Neural cell (in vitro differentiated cells): Measurements from ENCODE around the gene TTC9C. TPM values are rescaled to one million over a fixed set of nuclear protein-coding genes. Genes with fewer than 3 reads are reported as not detected.
A peak's percentile ranks its signal among the peaks of the same experiment; 100 is the strongest.

Experiments used
- H2AFZ ChIP-seq: fragments of 200-600, 300-800 bp; sonication (generic), shearing (Covaris generic); 2 replicates; pipeline ENCODE4 v1.6.0; 2014; ENCODE audit warnings: low read depth, mild to moderate bottlenecking, antibody characterized with exemption, low read length, moderate library complexity
- H3F3A ChIP-seq: fragments of 200-600 bp; shearing (Covaris generic); 2 replicates; pipeline ENCODE4 v1.6.1; 2016; ENCODE audit warnings: mild to moderate bottlenecking, moderate library complexity, mixed read lengths, antibody characterized with exemption, low read length; ENCODE audit not compliant: insufficient read depth, poor library complexity, severe bottlenecking
- H3K27ac ChIP-seq: fragments of 200-600, 300-800 bp; sonication (generic), shearing (Covaris generic); 2 replicates; pipeline ENCODE4 v1.5.1; 2014; ENCODE audit warnings: mild to moderate bottlenecking, low read length, moderate library complexity
- H3K27me3 ChIP-seq: fragments of 300-800, 200-600 bp; sonication (generic), shearing (Covaris generic); 2 replicates; pipeline ENCODE4 v1.6.0; 2014; ENCODE audit warnings: mild to moderate bottlenecking, low read depth, low read length, moderate library complexity; ENCODE audit not compliant: insufficient read depth
- H3K36me3 ChIP-seq: fragments of 300-800, 200-600 bp; sonication (generic), shearing (Covaris generic); 2 replicates; pipeline ENCODE4 v1.5.1; 2014; ENCODE audit warnings: mild to moderate bottlenecking, antibody characterized with exemption, low read length, moderate library complexity; ENCODE audit not compliant: insufficient read depth
- H3K4me2 ChIP-seq: fragments of 300-800, 200-600 bp; sonication (generic), shearing (Covaris generic); 2 replicates; pipeline ENCODE4 v1.6.0; 2014; ENCODE audit warnings: mild to moderate bottlenecking, low read length
- H3K4me3 ChIP-seq: fragments of 300-800, 200-600 bp; sonication (generic), shearing (Covaris generic); 2 replicates; pipeline ENCODE4 v1.5.1; 2014; ENCODE audit warnings: mild to moderate bottlenecking, low read length, moderate library complexity
- H3K79me2 ChIP-seq: fragments of 200-600 bp; shearing (Covaris generic); replicated peaks from 2 replicates; pipeline ENCODE4 v1.6.0; 2014; ENCODE audit warnings: mild to moderate bottlenecking, low read length, moderate library complexity; ENCODE audit not compliant: insufficient read depth
- H3K9ac ChIP-seq: fragments of 300-800, 200-600 bp; sonication (generic), shearing (Covaris generic); 2 replicates; pipeline ENCODE4 v1.6.1; 2016; ENCODE audit warnings: mild to moderate bottlenecking, low read length, mixed read lengths
- H3K9me2 ChIP-seq: fragments of 200-600 bp; shearing (Covaris generic); 2 replicates; pipeline ENCODE4 v1.6.1; 2016; ENCODE audit warnings: mild to moderate bottlenecking, low read length, mixed read lengths; ENCODE audit not compliant: insufficient read depth
- H3K9me3 ChIP-seq: fragments of 200-600, 300-800 bp; sonication (generic), shearing (Covaris generic); 2 replicates; pipeline ENCODE4 v1.6.1; 2016; ENCODE audit warnings: mild to moderate bottlenecking, mixed run types, low read length, moderate library complexity, mixed read lengths
- H4K20me1 ChIP-seq: fragments of 200-600 bp; shearing (Covaris generic); 2 replicates; pipeline ENCODE4 v1.6.1; 2016; ENCODE audit warnings: mild to moderate bottlenecking, mixed run types; ENCODE audit not compliant: insufficient read depth
- EP300 ChIP-seq: fragments of 450-650 bp; conservative IDR thresholded peaks from 2 replicates; pipeline ENCODE4 v1.6.1; 2014; ENCODE audit warnings: antibody characterized with exemption, mild to moderate bottlenecking, moderate library complexity; ENCODE audit not compliant: poor library complexity, severe bottlenecking
- EZH2 ChIP-seq: fragments of 200-600, 300-800 bp; shearing (Covaris generic), sonication (generic); IDR thresholded peaks from 2 replicates; pipeline ENCODE4 v1.6.1; 2014; ENCODE audit warnings: antibody characterized with exemption, low read length, borderline replicate concordance, mild to moderate bottlenecking; ENCODE audit not compliant: insufficient read depth, poor library complexity, severe bottlenecking
- MXI1 ChIP-seq: fragments of 450-650 bp; conservative IDR thresholded peaks from 2 replicates; pipeline ENCODE4 v1.6.1; 2014; ENCODE audit warnings: antibody characterized with exemption, mild to moderate bottlenecking; ENCODE audit not compliant: poor library complexity, severe bottlenecking
- POLR2AphosphoS5 ChIP-seq: IDR thresholded peaks from 2 replicates; pipeline ENCODE4 v1.6.1; 2012
- RAD21 ChIP-seq: fragments of 450-650 bp; conservative IDR thresholded peaks from 2 replicates; pipeline ENCODE4 v1.6.1; 2014; ENCODE audit warnings: antibody characterized with exemption, mild to moderate bottlenecking, moderate library complexity
- REST ChIP-seq: IDR thresholded peaks from 2 replicates; pipeline ENCODE4 v1.6.1; 2012; ENCODE audit warnings: borderline replicate concordance
- SMC3 ChIP-seq: fragments of 450-650 bp; conservative IDR thresholded peaks from 2 replicates; pipeline ENCODE4 v1.6.1; 2014; ENCODE audit warnings: antibody characterized with exemption, mild to moderate bottlenecking, moderate library complexity; ENCODE audit not compliant: poor library complexity
- TAF1 ChIP-seq: IDR thresholded peaks from 2 replicates; pipeline ENCODE4 v1.6.1; 2012; ENCODE audit warnings: low read depth
- polyA plus RNA-seq: library from polyadenylated mRNA; depleted of rRNA; stranded (reverse); fragments of >200 nt; gene quantifications from 2 replicates; pipeline ENCODE4 v1.2.3, GENCODE V29; 2014
- TF ChIP-seq, protein P1 (sequence below): fragments of 450-650 bp; IDR thresholded peaks from 2 replicates; pipeline ENCODE4 v1.5.1; 2014; ENCODE audit warnings: antibody characterized with exemption, mild to moderate bottlenecking, moderate library complexity; ENCODE audit not compliant: poor library complexity, severe bottlenecking

TTC9C gene
- polyA plus RNA-seq, 1 donor from 2014 or later = 48.6 TPM

DNA sequence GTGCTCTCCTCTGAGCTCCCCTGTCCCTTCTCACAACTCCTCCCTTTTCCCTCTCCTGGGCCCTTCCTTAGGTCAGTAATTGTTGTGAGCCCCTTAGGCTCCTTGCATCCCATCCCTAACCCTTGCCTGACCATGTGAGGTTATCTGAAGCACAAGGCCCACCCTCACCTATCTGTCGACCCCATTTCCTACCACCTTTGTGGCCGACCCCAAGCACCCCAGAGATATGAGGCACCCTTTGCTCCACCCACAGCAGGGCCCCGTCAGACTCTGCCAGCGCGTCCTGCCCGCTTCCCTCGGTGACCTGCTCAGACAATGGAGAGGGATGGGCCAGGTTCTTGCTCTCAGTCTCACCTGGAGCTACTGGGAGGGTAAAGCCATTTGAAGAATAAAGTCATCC, 19.5 kb upstream of the TTC9C start:
- TF ChIP-seq SMC3 (no peak), MXI1 (no peak), REST (no peak), TAF1 (no peak), POLR2AphosphoS5 (no peak), EP300 (no peak), RAD21 (no peak), EZH2 (no peak)
- TF ChIP-seq, protein P1, sequence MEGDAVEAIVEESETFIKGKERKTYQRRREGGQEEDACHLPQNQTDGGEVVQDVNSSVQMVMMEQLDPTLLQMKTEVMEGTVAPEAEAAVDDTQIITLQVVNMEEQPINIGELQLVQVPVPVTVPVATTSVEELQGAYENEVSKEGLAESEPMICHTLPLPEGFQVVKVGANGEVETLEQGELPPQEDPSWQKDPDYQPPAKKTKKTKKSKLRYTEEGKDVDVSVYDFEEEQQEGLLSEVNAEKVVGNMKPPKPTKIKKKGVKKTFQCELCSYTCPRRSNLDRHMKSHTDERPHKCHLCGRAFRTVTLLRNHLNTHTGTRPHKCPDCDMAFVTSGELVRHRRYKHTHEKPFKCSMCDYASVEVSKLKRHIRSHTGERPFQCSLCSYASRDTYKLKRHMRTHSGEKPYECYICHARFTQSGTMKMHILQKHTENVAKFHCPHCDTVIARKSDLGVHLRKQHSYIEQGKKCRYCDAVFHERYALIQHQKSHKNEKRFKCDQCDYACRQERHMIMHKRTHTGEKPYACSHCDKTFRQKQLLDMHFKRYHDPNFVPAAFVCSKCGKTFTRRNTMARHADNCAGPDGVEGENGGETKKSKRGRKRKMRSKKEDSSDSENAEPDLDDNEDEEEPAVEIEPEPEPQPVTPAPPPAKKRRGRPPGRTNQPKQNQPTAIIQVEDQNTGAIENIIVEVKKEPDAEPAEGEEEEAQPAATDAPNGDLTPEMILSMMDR = no peak
- H3K4me3 ChIP-seq = peak overlapping the region; percentile 75
- H3K79me2 ChIP-seq = peaks cover 41% of the 10 kb centered on the region
- peaks cover 6% of the 10 kb centered on the region for H3F3A ChIP-seq
- H3K36me3 ChIP-seq = peaks cover 11% of the 10 kb centered on the region
- H3K4me2 ChIP-seq = peak overlapping the region; percentile 98
- peak overlapping the region; percentile 96 for H3K27ac ChIP-seq
- no peaks in the 10 kb centered on the region for H3K27me3 ChIP-seq
- H3K9me2 ChIP-seq = no peaks in the 10 kb centered on the region
- H4K20me1 ChIP-seq = no peaks in the 10 kb centered on the region
- no peaks in the 10 kb centered on the region for H3K9me3 ChIP-seq
- no peak overlapping the region for H2AFZ ChIP-seq
- H3K9ac ChIP-seq = peak overlapping the region; percentile 99

DNA sequence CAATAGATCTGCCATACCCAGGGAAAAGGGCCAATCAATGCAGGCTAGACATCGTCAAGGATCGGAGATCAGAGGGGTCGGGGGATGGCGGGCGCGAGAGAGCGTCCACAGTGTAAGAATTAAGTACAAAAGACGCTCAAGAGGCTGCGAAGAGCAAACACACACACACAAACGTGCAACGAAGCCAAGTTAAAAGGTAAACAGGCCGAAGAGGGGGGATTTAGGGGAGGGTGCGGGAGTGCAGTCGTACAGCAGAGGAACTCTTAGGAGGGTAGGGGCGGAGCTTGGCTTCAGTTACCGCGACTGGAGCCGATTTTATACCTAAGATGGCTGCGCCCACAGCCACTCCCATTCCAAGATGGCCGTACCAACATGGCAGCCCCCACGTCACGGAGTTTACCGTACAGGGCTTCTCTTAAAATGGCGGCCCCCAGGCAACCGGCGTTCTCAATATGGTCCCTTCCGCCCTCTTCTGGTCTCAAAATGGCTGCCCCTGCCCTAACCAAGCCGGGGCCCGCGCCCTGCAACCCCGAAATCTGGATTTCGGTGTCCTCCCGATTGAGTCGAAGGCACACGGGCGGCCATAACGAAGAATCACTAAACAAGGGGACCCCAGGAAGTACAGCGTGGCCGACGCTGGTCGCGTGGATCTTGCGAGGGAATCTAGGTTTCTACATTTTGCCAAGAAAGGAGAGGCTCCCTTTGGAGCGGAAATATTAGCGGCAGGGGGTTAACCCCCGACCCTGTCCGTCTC, 18.9 kb upstream of the TTC9C start:
- Histone ChIP-seq H2AFZ (peak overlapping the region; percentile 71), H4K20me1 (no peaks in the 10 kb centered on the region), H3F3A (peaks cover 6% of the 10 kb centered on the region), H3K27me3 (no peaks in the 10 kb centered on the region), H3K4me2 (peak overlapping the region; percentile 98), H3K9me3 (no peaks in the 10 kb centered on the region), H3K9me2 (no peaks in the 10 kb centered on the region), H3K36me3 (peaks cover 11% of the 10 kb centered on the region), H3K9ac (peak overlapping the region; percentile 99), H3K79me2 (peaks cover 40% of the 10 kb centered on the region), H3K27ac (peak overlapping the region; percentile 96), H3K4me3 (peak overlapping the region; percentile 75)
- TF ChIP-seq POLR2AphosphoS5 (peak; percentile 95), MXI1 (peak; percentile 74), EZH2 (no peak), EP300 (no peak), REST (peak; percentile 17), RAD21 (peak; percentile 31), SMC3 (peak; percentile 46)
- TF ChIP-seq, protein P1 = peak; percentile 53
